OCI-LY1 (cell line): ENCODE results near the gene PADI1.
"Not testable (repeated sequence)": the region's sequence is repeated elsewhere in the genome, so short reads cannot be mapped to it uniquely, and the experiment has no call there.

Experiments
- CTCF ChIP-seq: fragments of 200-600 bp; sonication (generic), shearing (Covaris generic); IDR thresholded peaks from 2 replicates; pipeline ENCODE4 v1.5.1; 2017; ENCODE audit warnings: mild to moderate bottlenecking, antibody characterized with exemption, low read length, moderate library complexity, mixed read lengths
- EZH2 ChIP-seq: fragments of 200-600 bp; sonication (generic), shearing (Covaris generic); IDR thresholded peaks from 2 replicates; pipeline ENCODE4 v1.8.0; 2017; ENCODE audit warnings: borderline replicate concordance, mixed run types, mild to moderate bottlenecking, antibody characterized with exemption, low read length, moderate library complexity, mixed read lengths

GRCh38 chr1:17241011-17241779 is 36.3 kb downstream of the PADI1 start:
- not testable (repeated sequence) for TF ChIP-seq CTCF, EZH2
